Caco-2 (cell line): ENCODE data around the gene GIPC2. TPM values are rescaled to one million over a fixed set of nuclear protein-coding genes. Genes with fewer than 3 reads are reported as not detected.

Experiments
- BruUV-seq: library from RNA; stranded (reverse); fragments of 400-500 nt; replicated peaks from 2 replicates; lab custom pipeline; 2021; lab: Mats Ljungman, UMichigan
- CTCF ChIA-PET: fragments of 300-600 bp; sonication (Branson Sonifier 250); formaldehyde crosslinking; loops from one replicate; lab custom pipeline; 2022; ENCODE audit warnings: antibody characterized with exemption; lab: Charles Lee
- POLR2A ChIA-PET: fragments of 300-600 bp; sonication (Branson Sonifier 250); formaldehyde crosslinking; loops from one replicate; lab custom pipeline; 2022; ENCODE audit warnings: antibody characterized with exemption; lab: Charles Lee
- DNase-seq, 2 experiments: peaks; one replicate each; pipeline versions ENCODE4 v3.0.0 to v3.0.0-alpha.2; 2020 to 2022
- H3K27me3 ChIP-seq: replicated peaks from 2 replicates; pipeline ENCODE4 v1.6.0; 2011; ENCODE audit warnings: low read length; ENCODE audit not compliant: control insufficient read depth, insufficient read depth
- H3K36me3 ChIP-seq: 2 replicates; pipeline ENCODE4 v1.5.1; 2011; ENCODE audit warnings: low read length; ENCODE audit not compliant: control insufficient read depth, insufficient read depth
- H3K4me1 ChIP-seq: fragments of 250-450 bp; sonication (Bioruptor Pico); 2 replicates; pipeline ENCODE4 v1.5.1; 2020; ENCODE audit warnings: mild to moderate bottlenecking
- H3K4me3 ChIP-seq: 2 replicates; pipeline ENCODE4 v1.5.1; 2011; ENCODE audit warnings: low read depth, mild to moderate bottlenecking, control low read depth, low read length
- H3K9me3 ChIP-seq: fragments of 250-450 bp; sonication (Bioruptor Pico); 2 replicates; pipeline ENCODE4 v1.5.1; 2020; ENCODE audit warnings: mild to moderate bottlenecking, moderate library complexity
- H3K27ac Mint-ChIP-seq: one replicate; pipeline ENCODE4 v1.8.0; 2022; ENCODE audit warnings: mixed read lengths; ENCODE audit not compliant: unreplicated experiment
- H3K27me3 Mint-ChIP-seq: one replicate; pipeline ENCODE4 v1.8.0; 2022; ENCODE audit warnings: mixed read lengths; ENCODE audit not compliant: insufficient read depth, unreplicated experiment
- H3K36me3 Mint-ChIP-seq: one replicate; pipeline ENCODE4 v1.8.0; 2022; ENCODE audit warnings: mild to moderate bottlenecking, mixed read lengths; ENCODE audit not compliant: insufficient read depth, unreplicated experiment
- H3K4me1 Mint-ChIP-seq: one replicate; pipeline ENCODE4 v1.8.0; 2022; ENCODE audit warnings: low read depth, mixed read lengths; ENCODE audit not compliant: unreplicated experiment
- H3K4me3 Mint-ChIP-seq: one replicate; pipeline ENCODE4 v1.8.0; 2022; ENCODE audit warnings: mild to moderate bottlenecking, moderate library complexity, mixed read lengths; ENCODE audit not compliant: unreplicated experiment
- H3K9me3 Mint-ChIP-seq: one replicate; pipeline ENCODE4 v1.8.0; 2022; ENCODE audit warnings: mixed read lengths; ENCODE audit not compliant: unreplicated experiment
- intact Hi-C: fragments of 100-400 bp; cut with micrococcal nuclease; formaldehyde crosslinking; loops from one replicate; pipeline ENCODE4 v1.10.0; 2022; ENCODE audit not compliant: unreplicated experiment
- total RNA-seq: library from RNA; stranded (reverse); gene quantifications from 2 replicates; pipeline ENCODE4 v1.2.3, GENCODE V29; 2022
- TF ChIP-seq, protein P1 (sequence below), 2 experiments: fragments of 200-600 bp in 1 of 2; IDR thresholded peaks; 1 replicate in 1 of 2; 2 replicates in 1 of 2; pipeline versions ENCODE4 v1.5.1 to v1.8.0; 2011 to 2022; ENCODE audit warnings: antibody characterized with exemption in 1 of 2, control low read depth in 1 of 2, inconsistent platforms in 1 of 2, low read depth in 1 of 2, low read length in 1 of 2, mild to moderate bottlenecking in 1 of 2, moderate library complexity in 1 of 2; ENCODE audit not compliant: insufficient read depth in 1 of 2, severe bottlenecking in 1 of 2, unreplicated experiment in 1 of 2

Gene GIPC2
- total RNA-seq, 1 experiment from 2014 or later = 4.4 TPM

DNA sequence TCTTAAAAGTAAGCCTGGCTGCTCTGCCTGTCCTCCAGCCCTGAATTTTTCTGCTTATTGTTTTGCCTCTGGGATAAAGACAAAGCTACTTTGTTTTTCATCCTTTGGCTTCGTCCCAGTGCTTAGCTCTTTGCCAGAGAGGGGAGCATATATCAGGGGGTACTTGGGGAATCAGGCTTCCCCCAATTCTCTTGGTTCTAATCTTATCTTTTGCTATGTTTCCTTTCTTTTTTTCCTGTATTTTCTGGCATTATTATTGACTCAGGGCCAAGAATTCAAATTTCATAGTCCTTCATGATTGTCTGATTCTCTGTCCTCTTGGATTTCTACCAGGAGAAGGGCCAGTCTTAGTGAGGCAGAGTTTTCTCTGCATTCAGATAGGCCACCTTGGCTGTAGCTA is 51.2 kb downstream of the GIPC2 start:
- Mint-ChIP-seq H3K27ac (no peak overlapping the region), H3K36me3 (no peaks in the 10 kb centered on the region), H3K9me3 (no peaks in the 10 kb centered on the region), H3K4me3 (no peak overlapping the region), H3K27me3 (no peaks in the 10 kb centered on the region), H3K4me1 (peaks cover 6% of the 10 kb centered on the region)
- DNase-seq = no peak
- H3K4me1 ChIP-seq = 0 out of 2 replicates have a peak, but pooled peaks cover 4% of the 10 kb centered on the region
- no peaks in the 10 kb centered on the region for H3K27me3 ChIP-seq
- intact Hi-C loops = no loop called here
- TF ChIP-seq, protein P1, sequence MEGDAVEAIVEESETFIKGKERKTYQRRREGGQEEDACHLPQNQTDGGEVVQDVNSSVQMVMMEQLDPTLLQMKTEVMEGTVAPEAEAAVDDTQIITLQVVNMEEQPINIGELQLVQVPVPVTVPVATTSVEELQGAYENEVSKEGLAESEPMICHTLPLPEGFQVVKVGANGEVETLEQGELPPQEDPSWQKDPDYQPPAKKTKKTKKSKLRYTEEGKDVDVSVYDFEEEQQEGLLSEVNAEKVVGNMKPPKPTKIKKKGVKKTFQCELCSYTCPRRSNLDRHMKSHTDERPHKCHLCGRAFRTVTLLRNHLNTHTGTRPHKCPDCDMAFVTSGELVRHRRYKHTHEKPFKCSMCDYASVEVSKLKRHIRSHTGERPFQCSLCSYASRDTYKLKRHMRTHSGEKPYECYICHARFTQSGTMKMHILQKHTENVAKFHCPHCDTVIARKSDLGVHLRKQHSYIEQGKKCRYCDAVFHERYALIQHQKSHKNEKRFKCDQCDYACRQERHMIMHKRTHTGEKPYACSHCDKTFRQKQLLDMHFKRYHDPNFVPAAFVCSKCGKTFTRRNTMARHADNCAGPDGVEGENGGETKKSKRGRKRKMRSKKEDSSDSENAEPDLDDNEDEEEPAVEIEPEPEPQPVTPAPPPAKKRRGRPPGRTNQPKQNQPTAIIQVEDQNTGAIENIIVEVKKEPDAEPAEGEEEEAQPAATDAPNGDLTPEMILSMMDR (IDR thresholded peaks at IDR 0.05; ENCODE audit: insufficient read depth in 1 of 2, low read depth in 1 of 2, low read length in 1 of 2, severe bottlenecking in 1 of 2, unreplicated experiment in 1 of 2) = no peak
- ChIA-PET CTCF (no interaction called here), POLR2A (no interaction called here)
- no TSS peak for BruUV-seq
- no peaks in the 10 kb centered on the region for H3K36me3 ChIP-seq
- no peaks in the 10 kb centered on the region for H3K9me3 ChIP-seq
- H3K4me3 ChIP-seq = no peak overlapping the region

DNA sequence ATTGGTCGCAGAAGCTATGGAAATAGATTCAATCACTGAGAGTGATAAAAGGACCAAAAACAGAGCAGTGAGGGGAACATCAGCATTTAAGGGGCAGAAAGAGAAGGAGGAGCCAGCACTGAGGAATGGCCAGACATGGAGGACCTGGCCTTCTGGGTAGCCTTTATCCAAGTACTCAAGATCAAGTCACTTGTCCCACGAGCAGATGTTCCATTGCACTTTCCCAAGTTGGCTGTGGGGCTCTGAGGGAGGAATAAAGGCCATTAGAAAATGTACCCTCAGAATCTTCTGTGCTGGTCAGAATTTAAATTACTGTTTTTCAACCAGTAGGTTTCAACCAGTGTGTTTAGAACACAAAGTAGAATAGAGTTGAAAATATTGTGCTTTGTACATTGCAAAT is 55.3 kb downstream of the GIPC2 start:
- Mint-ChIP-seq H3K27me3 (no peaks in the 10 kb centered on the region), H3K36me3 (no peaks in the 10 kb centered on the region), H3K9me3 (no peaks in the 10 kb centered on the region), H3K4me3 (no peak overlapping the region), H3K4me1 (no peaks in the 10 kb centered on the region), H3K27ac (no peak overlapping the region)
- CTCF ChIA-PET = no interaction called here
- H3K36me3 ChIP-seq = no peaks in the 10 kb centered on the region
- intact Hi-C loops = no loop called here
- H3K4me3 ChIP-seq = no peak overlapping the region
- no peaks in the 10 kb centered on the region for H3K9me3 ChIP-seq
- BruUV-seq = no TSS peak
- H3K27me3 ChIP-seq = no peaks in the 10 kb centered on the region
- no peak for DNase-seq
- no peaks in the 10 kb centered on the region for H3K4me1 ChIP-seq
- TF ChIP-seq, protein P1 (IDR thresholded peaks at IDR 0.05; ENCODE audit: insufficient read depth in 1 of 2, low read depth in 1 of 2, low read length in 1 of 2, severe bottlenecking in 1 of 2, unreplicated experiment in 1 of 2) = no peak
- POLR2A ChIA-PET = no interaction called here

DNA sequence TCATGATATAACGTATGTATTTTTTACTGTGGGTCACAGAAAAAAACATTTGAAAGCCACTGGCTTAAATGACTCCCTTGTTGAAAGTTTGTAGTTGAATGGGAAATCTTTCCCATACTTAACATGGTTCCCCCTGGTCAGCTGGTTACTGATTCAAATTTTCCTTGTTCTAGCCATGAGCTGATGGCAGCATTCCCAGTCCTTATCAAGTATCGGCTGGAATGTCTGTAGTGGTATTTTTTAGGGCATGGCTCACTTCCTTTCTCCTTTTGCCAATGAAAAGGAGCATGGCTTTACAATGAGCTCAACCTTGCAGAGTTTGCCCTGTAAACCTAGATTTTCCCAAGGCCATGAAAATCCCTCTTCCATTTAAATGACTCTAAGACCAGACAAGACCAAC is 55.7 kb downstream of the GIPC2 start:
- ChIA-PET CTCF (no interaction called here), POLR2A (no interaction called here)
- Histone ChIP-seq H3K27me3 (no peaks in the 10 kb centered on the region), H3K4me3 (no peak overlapping the region), H3K36me3 (no peaks in the 10 kb centered on the region), H3K4me1 (no peaks in the 10 kb centered on the region), H3K9me3 (no peaks in the 10 kb centered on the region)
- Mint-ChIP-seq H3K27ac (no peak overlapping the region), H3K4me1 (no peaks in the 10 kb centered on the region), H3K9me3 (no peaks in the 10 kb centered on the region), H3K4me3 (no peak overlapping the region), H3K27me3 (no peaks in the 10 kb centered on the region), H3K36me3 (no peaks in the 10 kb centered on the region)
- BruUV-seq = no TSS peak
- DNase-seq = no peak
- intact Hi-C loops = no loop called here
- TF ChIP-seq, protein P1 (IDR thresholded peaks at IDR 0.05; ENCODE audit: insufficient read depth in 1 of 2, low read depth in 1 of 2, low read length in 1 of 2, severe bottlenecking in 1 of 2, unreplicated experiment in 1 of 2) = no peak
